ENCODE data around the gene XPNPEP1. TPM values are rescaled to one million over a fixed set of nuclear protein-coding genes. Genes with fewer than 3 reads are reported as not detected.
A peak's percentile ranks its signal among the peaks of the same experiment; 100 is the strongest.

XPNPEP1 gene
- total RNA-seq, 3 donors from 2014 or later (not counting 1 experiment from before 2014, with no cell fraction given), result 102 to 118 (median 106) TPM

DNA sequence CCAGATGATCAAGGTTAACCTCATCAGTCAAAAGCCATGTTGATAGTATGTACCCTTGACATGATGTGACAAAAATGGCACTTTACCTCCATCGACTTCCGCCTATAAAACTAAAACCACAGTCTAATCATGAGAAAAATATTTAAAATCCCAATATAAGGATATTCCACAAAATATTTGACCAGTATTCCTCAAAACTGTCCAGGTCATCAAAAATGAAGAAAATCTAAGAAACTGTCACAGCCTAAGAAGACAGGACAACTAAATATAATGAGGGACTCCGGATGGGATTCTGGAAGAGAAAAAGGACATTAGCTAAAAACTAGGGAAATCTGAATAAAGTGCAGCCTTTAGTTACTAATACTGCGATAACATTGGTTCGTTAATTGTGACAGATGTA, 67.6 kb downstream of the XPNPEP1 start:
- intact Hi-C loops (cut with micrococcal nuclease), result no loop called here
- Histone ChIP-seq H3K27ac (ENCODE audit: low read length) (no peak overlapping the region), H3K9me3 (ENCODE audit: control insufficient read depth, insufficient read depth, low read length) (no peaks in the 10 kb centered on the region), H3K27me3 (ENCODE audit: control insufficient read depth, insufficient read depth, low read length) (no peaks in the 10 kb centered on the region), H3K4me3 (ENCODE audit: low read length) (no peak overlapping the region), H3K4me1 (ENCODE audit: control insufficient read depth, insufficient read depth, low read length) (peaks cover 8% of the 10 kb centered on the region), H3K36me3 (ENCODE audit: control insufficient read depth, insufficient read depth, low read length) (no peaks in the 10 kb centered on the region)
- H3K27ac Mint-ChIP-seq, result no peak overlapping the region
- H3K36me3 Mint-ChIP-seq, result no peaks in the 10 kb centered on the region
- no peak overlapping the region for H3K4me3 Mint-ChIP-seq
- peaks cover 0 to 3% of the 10 kb centered on the region in 2 donors for H3K27me3 Mint-ChIP-seq (ENCODE audit: low read depth in 2 of 2)
- 93% methylated on average over 5 of the region's 5 CpGs for WGBS (ENCODE audit: insufficient coverage)
- DNase-seq (no peak), ATAC-seq (no peak)
- no peaks in the 10 kb centered on the region for H3K9me3 Mint-ChIP-seq
- TF ChIP-seq, protein P1, sequence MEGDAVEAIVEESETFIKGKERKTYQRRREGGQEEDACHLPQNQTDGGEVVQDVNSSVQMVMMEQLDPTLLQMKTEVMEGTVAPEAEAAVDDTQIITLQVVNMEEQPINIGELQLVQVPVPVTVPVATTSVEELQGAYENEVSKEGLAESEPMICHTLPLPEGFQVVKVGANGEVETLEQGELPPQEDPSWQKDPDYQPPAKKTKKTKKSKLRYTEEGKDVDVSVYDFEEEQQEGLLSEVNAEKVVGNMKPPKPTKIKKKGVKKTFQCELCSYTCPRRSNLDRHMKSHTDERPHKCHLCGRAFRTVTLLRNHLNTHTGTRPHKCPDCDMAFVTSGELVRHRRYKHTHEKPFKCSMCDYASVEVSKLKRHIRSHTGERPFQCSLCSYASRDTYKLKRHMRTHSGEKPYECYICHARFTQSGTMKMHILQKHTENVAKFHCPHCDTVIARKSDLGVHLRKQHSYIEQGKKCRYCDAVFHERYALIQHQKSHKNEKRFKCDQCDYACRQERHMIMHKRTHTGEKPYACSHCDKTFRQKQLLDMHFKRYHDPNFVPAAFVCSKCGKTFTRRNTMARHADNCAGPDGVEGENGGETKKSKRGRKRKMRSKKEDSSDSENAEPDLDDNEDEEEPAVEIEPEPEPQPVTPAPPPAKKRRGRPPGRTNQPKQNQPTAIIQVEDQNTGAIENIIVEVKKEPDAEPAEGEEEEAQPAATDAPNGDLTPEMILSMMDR (IDR thresholded peaks at IDR 0.05), result no peak
- H3K4me1 Mint-ChIP-seq, result peaks cover 11 to 16% of the 10 kb centered on the region in 2 donors

DNA sequence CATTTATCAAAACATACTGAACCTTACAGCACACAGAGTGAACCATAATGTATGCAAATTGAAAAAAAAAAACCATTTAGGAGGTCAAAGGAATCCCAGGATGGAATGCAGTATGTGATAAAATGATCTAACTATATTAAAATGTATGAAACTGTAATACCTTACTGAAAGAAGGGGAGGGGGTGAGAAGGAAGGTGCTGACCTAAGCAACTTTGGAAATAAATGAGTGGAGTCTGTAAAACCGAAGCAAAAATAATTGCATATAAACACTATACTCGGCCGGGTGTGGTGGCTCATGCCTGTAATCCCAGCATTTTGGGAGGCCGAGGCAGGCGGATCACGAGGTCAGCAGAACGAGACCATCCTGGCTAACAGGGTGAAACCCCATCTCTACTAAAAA, 69.4 kb downstream of the XPNPEP1 start:
- intact Hi-C loops (cut with micrococcal nuclease), result no loop called here
- Histone ChIP-seq H3K36me3 (ENCODE audit: control insufficient read depth, insufficient read depth, low read length) (no peaks in the 10 kb centered on the region), H3K4me3 (ENCODE audit: low read length) (no peak overlapping the region), H3K9me3 (ENCODE audit: control insufficient read depth, insufficient read depth, low read length) (no peaks in the 10 kb centered on the region), H3K4me1 (ENCODE audit: control insufficient read depth, insufficient read depth, low read length) (peaks cover 8% of the 10 kb centered on the region), H3K27ac (ENCODE audit: low read length) (no peak overlapping the region), H3K27me3 (ENCODE audit: control insufficient read depth, insufficient read depth, low read length) (no peaks in the 10 kb centered on the region)
- Mint-ChIP-seq H3K27ac (no peak overlapping the region), H3K36me3 (no peaks in the 10 kb centered on the region), H3K9me3 (no peaks in the 10 kb centered on the region), H3K4me3 (no peak overlapping the region), H3K27me3 (ENCODE audit: low read depth in 2 of 2) (peaks cover 3 to 6% of the 10 kb centered on the region in 2 donors), H3K4me1 (peaks cover 11 to 16% of the 10 kb centered on the region in 2 donors)
- WGBS (ENCODE audit: insufficient coverage), result 92% methylated on average over 7 of the region's 7 CpGs
- ATAC-seq (no peak), DNase-seq (no peak)
- TF ChIP-seq, protein P1 (IDR thresholded peaks at IDR 0.05), result no peak

DNA sequence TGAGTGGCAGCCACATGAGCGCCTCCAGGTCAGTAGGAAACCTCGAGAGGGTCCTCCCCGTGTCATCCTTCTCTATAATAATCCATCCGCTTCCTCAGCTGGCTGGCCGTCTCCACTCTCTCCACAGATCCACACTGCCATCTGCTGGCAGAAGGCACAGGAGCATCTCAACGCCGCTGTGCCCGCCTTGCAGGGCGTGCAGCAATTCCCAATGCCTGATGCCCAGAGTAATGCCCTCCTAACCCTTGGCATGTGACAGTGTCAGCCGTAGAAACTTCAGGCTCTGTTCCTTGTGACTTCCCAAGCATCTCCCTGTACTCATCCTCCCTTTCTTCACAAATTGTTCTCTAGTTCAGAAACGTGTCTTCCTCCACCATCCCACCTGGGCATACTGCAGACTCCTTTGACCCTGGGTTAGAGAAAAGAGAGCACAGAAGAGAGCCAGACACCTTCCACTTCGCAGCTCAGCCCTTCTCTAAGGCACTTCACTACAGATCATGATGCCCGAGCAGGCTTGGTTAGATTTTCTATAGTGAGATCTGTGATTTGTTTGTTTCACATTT, 70.8 kb downstream of the XPNPEP1 start:
- Mint-ChIP-seq H3K9me3 (no peaks in the 10 kb centered on the region), H3K36me3 (no peaks in the 10 kb centered on the region), H3K4me3 (no peak overlapping the region), H3K4me1 (peaks cover 11 to 16% of the 10 kb centered on the region in 2 donors), H3K27me3 (ENCODE audit: low read depth in 2 of 2) (peaks cover 3 to 6% of the 10 kb centered on the region in 2 donors), H3K27ac (no peak overlapping the region)
- H3K27ac ChIP-seq (ENCODE audit: low read length), result no peak overlapping the region
- intact Hi-C loops (cut with micrococcal nuclease), result no loop called here
- no peaks in the 10 kb centered on the region for H3K36me3 ChIP-seq (ENCODE audit: control insufficient read depth, insufficient read depth, low read length)
- peaks cover 8% of the 10 kb centered on the region for H3K4me1 ChIP-seq (ENCODE audit: control insufficient read depth, insufficient read depth, low read length)
- peak; percentile 58 to 82 for DNase-seq
- ATAC-seq, result peak; percentile 78 to 97 (median 80)
- 6% methylated on average over 11 of the region's 13 CpGs for WGBS (ENCODE audit: insufficient coverage)
- H3K27me3 ChIP-seq (ENCODE audit: control insufficient read depth, insufficient read depth, low read length), result no peaks in the 10 kb centered on the region
- H3K4me3 ChIP-seq (ENCODE audit: low read length), result no peak overlapping the region
- TF ChIP-seq, protein P1 (IDR thresholded peaks at IDR 0.05), result peak; percentile 91
- H3K9me3 ChIP-seq (ENCODE audit: control insufficient read depth, insufficient read depth, low read length), result no peaks in the 10 kb centered on the region

All from natural killer cell (primary cell).